ENCODE data around the gene RNLS.

The RNLS gene

DNA sequence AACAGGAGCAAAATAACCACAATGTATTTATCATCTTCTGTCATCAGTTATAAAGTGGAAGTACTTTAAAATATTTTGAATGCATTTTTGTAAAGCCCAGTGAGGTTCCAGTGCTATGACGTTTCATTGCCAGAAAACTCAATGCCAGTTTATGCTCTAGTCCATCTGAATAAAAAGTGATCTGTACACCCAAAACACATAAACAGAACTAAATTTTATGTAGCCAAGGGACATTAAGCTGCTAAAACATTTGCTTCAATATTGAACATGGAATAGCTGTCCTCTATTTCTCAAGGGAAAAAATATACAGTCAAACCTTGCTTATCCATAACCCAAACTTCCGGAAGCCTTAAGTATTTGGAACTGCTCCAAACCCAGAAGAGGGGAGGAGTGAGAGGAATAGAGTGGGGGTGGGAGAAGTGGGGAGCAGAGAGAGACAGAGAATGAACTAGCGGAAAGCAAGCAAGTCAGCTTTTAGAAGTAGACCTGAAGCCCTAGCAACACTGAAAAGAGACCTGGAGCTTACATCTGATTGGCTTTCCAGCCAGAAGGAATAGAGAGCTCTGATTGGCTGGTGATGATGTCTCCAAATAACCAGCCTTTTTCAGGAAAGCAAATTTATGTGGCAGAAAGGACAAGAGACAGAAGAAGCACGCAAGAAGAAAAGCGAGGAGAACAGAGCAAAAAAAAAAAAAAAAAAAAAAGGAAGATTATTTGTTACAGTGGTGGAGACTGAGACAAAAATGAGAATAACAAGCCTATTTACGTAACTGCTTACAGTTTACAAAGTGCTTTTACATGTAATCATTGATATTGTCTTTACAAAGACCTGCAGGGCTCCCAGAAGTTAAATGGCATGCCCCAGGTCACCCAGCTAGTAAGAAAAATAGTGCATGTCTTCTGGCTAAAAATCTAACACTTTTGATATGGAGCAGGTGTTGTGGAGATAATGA, 196.0 kb downstream of the RNLS start:
- peaks cover 5% of the 10 kb centered on the region for H3K4me1 Mint-ChIP-seq
- H3K27ac Mint-ChIP-seq, result no peak overlapping the region
- H3K4me3 Mint-ChIP-seq, result no peak overlapping the region
- no peak for TF ChIP-seq CTCF (IDR thresholded peaks at IDR 0.05)
- peaks cover 11% of the 10 kb centered on the region for H3K9me3 Mint-ChIP-seq
- peaks cover 2% of the 10 kb centered on the region for H3K27me3 Mint-ChIP-seq (ENCODE audit: low read depth, poor library complexity)
- no peaks in the 10 kb centered on the region for H3K36me3 Mint-ChIP-seq (ENCODE audit: low read depth)
- DNase-seq, result no peak

DNA sequence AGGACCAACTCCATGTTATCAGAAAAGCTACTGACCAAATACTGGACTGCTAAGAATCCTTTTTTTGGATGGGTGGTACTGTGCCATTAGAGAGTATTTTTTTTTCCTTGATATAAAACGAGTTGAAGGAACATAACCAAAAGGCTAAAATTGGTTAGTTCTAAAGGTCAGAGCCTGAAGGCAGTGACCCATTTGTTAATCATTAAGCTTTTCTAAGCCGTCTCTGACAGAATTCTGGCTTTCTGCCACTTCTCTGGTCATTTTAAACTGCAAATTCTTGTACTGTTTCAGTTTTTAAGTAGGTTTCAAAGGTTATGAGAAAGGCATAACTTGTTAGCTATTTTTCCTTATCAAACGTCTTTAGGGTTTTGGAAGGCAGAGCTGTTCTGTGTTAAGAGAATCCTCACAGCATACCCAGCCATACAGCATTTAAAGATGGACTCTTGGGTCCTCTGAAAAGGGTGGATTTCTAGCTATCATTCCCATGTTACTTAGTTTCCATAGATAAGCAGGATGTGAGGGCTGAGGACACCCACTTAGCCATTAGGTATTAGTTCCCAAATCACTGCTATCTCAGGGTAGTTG, 196.8 kb downstream of the RNLS start:
- H3K36me3 Mint-ChIP-seq (ENCODE audit: low read depth), result no peaks in the 10 kb centered on the region

DNA sequence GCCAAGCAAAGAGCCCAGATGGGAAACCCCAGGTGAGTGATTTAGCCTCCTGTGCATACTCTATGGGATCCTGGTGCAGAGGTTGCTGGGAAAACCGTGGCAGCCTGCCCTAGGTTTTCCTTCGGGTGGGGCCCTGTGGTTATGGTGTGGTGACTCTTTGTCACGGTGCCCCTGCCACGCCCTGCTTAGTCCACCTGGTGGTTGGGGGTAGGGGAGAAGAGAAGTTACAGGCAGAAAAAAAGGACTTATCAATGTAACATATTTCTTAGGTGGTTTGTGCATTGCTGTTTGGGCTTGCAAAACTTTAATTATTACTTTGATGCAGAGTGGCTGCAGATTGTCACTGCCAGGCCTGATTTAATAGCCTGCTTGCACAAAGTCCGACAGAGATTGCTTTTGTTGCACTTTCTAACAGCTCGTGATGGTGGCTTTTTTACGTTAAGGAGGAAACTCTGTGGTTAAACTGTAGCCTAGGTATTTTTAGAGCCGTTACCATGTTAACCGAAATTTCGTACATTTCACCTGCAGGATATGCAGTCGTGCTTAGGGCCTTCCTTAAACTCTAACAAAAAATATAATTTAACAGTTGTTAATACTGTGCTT, 197.4 kb downstream of the RNLS start:
- Mint-ChIP-seq H3K27ac (no peak overlapping the region), H3K9me3 (peaks cover 14% of the 10 kb centered on the region), H3K4me3 (no peak overlapping the region)

More for the DNA sequence above, 196.8 kb downstream of the RNLS start:
- peaks cover 5% of the 10 kb centered on the region for H3K4me1 Mint-ChIP-seq
- peaks cover 14% of the 10 kb centered on the region for H3K9me3 Mint-ChIP-seq
- no peak overlapping the region for H3K4me3 Mint-ChIP-seq
- H3K27me3 Mint-ChIP-seq (ENCODE audit: low read depth, poor library complexity), result peaks cover 2% of the 10 kb centered on the region
- no peak for DNase-seq
- no peak overlapping the region for H3K27ac Mint-ChIP-seq
- TF ChIP-seq CTCF (IDR thresholded peaks at IDR 0.05), result no peak

GRCh38 chr10:88383276-88383675, 199.8 kb downstream of the RNLS start:
- peaks cover 5% of the 10 kb centered on the region for H3K4me1 Mint-ChIP-seq
- no peak overlapping the region for H3K27ac Mint-ChIP-seq
- no peak for DNase-seq
- H3K9me3 Mint-ChIP-seq, result peaks cover 14% of the 10 kb centered on the region
- H3K27me3 Mint-ChIP-seq (ENCODE audit: low read depth, poor library complexity), result peaks cover 2% of the 10 kb centered on the region
- H3K36me3 Mint-ChIP-seq (ENCODE audit: low read depth), result no peaks in the 10 kb centered on the region
- H3K4me3 Mint-ChIP-seq, result no peak overlapping the region
- no peak for TF ChIP-seq CTCF (IDR thresholded peaks at IDR 0.05)

More for the DNA sequence above, 197.4 kb downstream of the RNLS start:
- peaks cover 5% of the 10 kb centered on the region for H3K4me1 Mint-ChIP-seq
- no peak for TF ChIP-seq CTCF (IDR thresholded peaks at IDR 0.05)
- DNase-seq, result no peak
- H3K36me3 Mint-ChIP-seq (ENCODE audit: low read depth), result no peaks in the 10 kb centered on the region
- peaks cover 2% of the 10 kb centered on the region for H3K27me3 Mint-ChIP-seq (ENCODE audit: low read depth, poor library complexity)

GRCh38 chr10:88382699-88383098, 200.4 kb downstream of the RNLS start:
- Mint-ChIP-seq H3K4me3 (no peak overlapping the region), H3K4me1 (peaks cover 5% of the 10 kb centered on the region), H3K27me3 (ENCODE audit: low read depth, poor library complexity) (peaks cover 2% of the 10 kb centered on the region), H3K9me3 (peaks cover 14% of the 10 kb centered on the region), H3K36me3 (ENCODE audit: low read depth) (no peaks in the 10 kb centered on the region), H3K27ac (no peak overlapping the region)
- TF ChIP-seq CTCF (IDR thresholded peaks at IDR 0.05), result no peak
- no peak for DNase-seq

All from nephron progenitor cell (in vitro differentiated cells).